NCI-H510A (cell line): ENCODE data around the gene C12orf76.

Experiments used
- DNase-seq: peaks from one replicate; lab custom pipeline; 2025; lab: John Stamatoyannopoulos, UW

Gene C12orf76

DNA sequence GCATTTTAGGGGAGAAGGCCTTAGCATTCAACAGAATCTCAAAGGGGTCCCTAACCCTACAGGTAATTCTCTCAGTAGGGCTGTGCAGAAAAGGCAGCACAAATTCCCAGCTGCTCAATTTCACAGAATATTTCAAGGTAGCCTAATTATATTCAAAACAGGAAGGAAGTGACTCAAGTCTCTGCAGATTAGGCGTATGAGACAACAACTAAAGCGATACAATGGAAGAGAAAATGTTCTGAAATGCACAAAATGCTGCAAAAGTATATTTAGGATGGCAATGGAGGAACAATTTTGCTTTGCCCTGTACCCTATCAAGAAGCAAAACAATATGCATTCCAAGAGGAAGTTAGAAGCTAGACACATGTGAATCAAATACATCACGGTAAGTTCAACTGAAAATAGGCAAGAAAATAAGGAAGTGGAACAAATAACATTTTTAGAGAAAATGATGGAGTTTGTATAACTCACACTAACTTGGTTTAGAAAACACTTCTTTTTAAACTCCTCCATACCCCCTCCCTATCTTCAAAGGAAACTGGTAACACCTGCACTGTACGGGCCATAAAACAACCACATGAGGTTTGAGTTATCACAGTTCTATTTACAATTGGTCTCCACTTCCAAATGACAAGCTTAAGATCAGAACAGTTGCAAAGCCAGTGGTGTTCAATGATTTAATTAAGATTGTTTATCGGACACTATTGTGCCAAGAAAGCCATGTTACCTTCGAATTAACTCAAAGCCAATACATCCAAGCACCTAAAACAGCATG, 53.7 kb downstream of the C12orf76 start:
- no peak for DNase-seq

GRCh38 chr12:109993091-109993490, 55.2 kb downstream of the C12orf76 start:
- DNase-seq: no peak

DNA sequence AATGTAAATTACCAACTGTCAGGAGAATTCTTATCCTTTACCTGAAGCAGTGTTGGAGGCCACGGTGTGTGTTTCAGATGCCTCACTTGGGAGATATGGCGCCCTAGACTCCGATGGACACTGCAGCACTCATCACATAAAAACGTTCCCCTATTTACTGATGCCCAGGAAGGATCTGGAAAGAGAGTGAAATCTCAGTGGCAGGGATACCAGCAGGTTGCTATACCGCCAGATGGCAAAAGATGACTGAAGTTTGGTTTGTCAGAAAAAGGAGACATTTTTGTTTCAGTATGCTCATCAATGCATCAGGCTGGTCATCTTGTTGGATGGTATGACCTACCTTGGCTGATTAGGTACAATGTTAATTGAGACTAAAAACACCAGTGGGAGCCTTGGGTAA, 56.7 kb downstream of the C12orf76 start:
- no peak for DNase-seq
